GM12801 (cell line): Measurements from ENCODE around the gene NFU1.

ENCODE experiments used
- TF ChIP-seq, protein P1 (sequence below): IDR thresholded peaks from one replicate; pipeline ENCODE4 v1.5.1; 2011; ENCODE audit warnings: control low read depth; ENCODE audit not compliant: insufficient read length; ENCODE audit errors: extremely low read depth

Gene NFU1

DNA sequence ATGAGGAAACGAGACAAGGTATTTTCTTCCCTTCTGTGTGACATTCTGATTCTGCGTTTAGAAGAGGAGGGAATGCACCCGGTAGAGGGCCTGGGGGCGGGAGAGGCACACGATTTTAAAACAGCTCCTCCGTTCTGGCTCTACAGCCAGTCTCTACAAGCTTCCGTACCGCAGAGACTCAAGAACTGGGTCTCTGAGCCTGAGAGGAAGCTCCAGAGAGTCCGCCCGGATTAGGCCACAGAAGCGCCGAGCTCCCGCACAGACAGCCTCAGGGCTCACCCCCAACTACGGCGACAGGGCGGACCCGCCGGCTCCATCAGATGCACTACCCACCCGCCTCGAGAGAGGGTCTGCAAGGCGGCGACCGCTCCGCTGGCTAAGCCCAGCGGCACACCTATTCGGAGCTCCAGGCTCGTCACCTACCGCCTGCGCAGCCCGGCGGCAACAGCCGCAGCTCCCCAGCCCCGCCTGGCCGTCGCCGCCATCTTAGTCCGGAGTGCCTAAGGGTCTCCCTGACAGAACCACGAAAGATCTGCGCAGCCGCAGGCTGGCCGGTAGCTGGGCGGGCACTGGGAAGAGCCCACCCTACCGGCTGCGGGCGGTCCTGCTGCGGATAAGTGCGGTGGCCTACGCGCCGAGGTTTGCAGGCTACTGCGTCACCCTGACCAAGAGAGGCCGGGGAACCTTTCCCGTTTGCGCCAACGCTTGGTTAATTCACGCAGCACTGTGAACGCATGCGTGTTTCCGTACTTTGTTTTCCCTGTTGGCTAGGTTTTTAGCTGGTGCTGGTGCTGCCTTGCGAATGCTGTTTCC lies at the start of gene NFU1:
NFU1 (minus strand) TSS at position 498 of the 813 bp plus-strand sequence; CDS start at position 485, 13 bp downstream.
- TF ChIP-seq, protein P1, sequence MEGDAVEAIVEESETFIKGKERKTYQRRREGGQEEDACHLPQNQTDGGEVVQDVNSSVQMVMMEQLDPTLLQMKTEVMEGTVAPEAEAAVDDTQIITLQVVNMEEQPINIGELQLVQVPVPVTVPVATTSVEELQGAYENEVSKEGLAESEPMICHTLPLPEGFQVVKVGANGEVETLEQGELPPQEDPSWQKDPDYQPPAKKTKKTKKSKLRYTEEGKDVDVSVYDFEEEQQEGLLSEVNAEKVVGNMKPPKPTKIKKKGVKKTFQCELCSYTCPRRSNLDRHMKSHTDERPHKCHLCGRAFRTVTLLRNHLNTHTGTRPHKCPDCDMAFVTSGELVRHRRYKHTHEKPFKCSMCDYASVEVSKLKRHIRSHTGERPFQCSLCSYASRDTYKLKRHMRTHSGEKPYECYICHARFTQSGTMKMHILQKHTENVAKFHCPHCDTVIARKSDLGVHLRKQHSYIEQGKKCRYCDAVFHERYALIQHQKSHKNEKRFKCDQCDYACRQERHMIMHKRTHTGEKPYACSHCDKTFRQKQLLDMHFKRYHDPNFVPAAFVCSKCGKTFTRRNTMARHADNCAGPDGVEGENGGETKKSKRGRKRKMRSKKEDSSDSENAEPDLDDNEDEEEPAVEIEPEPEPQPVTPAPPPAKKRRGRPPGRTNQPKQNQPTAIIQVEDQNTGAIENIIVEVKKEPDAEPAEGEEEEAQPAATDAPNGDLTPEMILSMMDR = no peak

DNA sequence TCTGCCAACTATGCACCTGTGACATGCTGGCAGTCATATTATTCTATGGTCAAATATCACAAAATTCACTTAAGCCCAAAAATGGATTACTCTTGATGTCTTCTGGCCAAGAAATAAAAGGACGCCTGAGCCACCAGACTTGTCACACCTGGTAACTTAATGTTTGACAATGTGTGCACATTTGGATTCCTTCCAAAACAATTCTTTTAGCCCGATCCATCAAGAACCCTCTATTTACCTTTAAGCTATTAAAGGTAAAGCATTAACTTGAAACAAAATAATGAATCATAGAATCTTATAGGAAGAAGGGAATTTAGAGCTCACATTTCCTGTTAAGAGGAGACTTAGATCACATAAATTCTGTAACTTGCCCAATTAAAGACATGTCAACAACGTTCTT lies 46.5 kb upstream of the NFU1 start:
- TF ChIP-seq, protein P1 = no peak

DNA sequence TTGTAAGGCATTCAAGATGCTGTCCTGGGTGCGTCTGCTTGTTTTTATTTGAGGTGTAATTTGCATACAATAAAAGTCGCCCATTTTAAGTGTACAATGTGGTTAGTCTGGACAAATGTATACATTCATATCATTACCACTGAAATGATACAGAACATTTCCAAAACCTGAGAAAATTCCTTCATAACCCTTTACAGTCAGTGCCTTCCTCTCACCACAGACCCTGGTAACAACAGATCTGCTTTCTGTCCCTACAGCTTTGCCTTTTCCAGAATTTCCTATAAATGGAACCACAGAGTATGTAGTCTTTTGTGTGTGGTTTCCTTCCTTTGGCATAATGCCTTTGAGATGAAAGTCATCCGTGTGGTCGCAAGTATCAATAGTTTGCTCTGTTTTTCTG lies 45.8 kb upstream of the NFU1 start:
- TF ChIP-seq, protein P1 = no peak

DNA sequence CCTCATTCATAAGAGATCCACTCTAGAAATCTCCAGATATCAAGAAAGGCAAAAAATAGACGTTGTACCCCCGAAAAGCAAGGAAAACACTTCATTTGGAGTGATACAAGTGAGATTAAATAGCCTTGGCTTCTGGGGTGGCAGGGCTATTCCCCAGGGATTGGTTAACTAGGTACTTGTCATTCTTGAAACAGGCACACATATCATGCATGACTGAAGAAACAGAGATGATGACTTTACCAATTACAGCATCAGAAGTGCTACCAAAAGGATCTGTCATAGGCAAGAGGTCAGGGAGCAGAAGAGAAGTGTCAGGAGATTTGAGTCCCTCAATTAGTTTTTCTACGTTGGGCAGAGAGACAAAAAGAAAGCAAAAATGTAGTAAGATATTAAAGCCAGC lies 45.2 kb upstream of the NFU1 start:
- TF ChIP-seq, protein P1 = no peak

DNA sequence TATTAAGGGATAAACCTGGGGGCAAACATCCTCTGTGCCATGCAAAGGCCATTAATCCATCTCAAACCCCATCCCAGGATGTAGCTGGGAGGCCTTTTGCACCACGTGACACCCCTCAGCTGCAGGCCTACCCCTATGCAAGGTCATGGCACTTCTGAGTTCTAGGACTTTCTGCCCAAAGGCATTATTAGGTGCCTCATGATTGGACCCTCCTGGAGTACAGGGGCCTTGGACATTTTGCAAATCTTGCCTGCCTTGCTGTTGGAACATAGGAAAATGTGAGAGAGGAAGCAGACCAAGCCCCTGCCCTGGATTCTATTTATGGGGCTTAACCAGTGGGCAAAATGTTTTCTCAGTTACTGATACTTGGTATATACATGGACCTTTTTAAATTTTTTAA lies 44.2 kb upstream of the NFU1 start:
- TF ChIP-seq, protein P1 = no peak

DNA sequence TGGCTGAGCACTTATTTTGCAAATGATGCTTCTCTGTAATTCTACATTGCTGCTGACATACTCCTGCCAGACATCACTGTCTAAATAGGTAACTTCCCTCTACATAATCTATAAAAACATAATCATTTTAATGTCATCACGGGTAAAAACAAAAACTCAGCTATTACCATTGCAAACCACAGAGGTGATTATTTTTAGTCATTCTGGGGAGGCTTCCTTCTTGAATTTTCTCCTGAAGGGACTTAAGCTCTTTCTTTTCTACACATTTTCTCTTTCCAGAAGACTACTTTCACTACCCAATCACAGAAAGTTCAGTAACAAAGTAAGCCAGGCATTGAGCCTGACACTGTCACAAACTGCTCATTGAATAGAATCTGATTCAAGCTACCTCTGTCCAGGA lies 40.4 kb upstream of the NFU1 start:
- TF ChIP-seq, protein P1 = no peak

DNA sequence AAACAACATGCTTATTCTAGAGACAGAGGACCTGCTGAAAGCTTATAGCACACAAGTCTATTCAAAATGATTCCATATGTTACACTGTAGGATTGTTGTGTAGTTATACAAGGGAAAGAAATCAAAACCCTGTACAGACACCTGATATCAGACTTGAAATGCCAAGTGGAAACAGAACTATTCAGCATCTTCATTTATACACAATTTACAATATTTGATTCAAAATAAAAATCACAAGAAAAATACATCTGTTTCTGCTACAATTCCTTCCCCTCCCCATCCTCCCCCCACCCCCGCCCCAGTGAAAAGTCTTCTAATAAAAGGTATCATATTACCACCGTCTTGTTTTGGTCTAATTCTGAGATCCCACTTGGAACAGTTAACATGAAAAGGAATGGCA lies 37.5 kb upstream of the NFU1 start:
- TF ChIP-seq, protein P1 = no peak
